Epidermal melanocyte (primary cell): Measurements from ENCODE around the gene STMN3.
A peak's percentile ranks its signal among the peaks of the same experiment; 100 is the strongest.

ENCODE experiments used
- DNase-seq: peaks from one replicate; pipeline ENCODE4 v3.0.0; 2011; ENCODE audit warnings: low spot score; ENCODE audit not compliant: insufficient read length

The STMN3 gene

DNA sequence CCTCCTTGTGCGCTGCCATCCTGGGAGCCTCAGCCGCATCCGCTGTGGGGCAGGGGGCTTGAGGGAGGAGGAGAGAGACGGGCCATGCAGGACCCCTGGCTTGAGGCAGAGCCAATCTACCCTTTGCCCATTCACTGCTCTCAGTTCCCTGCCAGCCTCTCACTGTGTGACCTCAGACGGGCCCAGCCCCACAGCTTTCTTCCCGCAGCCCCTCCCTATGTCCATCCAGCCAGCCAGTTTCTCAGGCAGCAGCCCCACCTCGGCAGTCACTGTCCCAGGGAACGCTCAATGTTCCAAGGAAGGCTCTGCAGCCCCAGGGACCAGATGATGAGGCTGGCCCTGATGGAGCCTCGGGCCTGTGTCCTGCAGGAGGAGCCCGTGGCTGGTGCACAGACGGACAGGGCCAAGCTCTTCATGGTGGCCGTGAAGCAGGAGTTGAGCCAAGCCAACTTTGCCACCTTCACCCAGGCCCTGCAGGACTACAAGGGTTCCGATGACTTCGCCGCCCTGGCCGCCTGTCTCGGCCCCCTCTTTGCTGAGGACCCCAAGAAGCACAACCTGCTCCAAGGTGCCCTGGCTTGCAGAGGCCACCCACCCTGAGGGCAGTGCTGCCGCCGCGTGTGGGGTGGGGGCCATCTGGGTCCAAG lies 39.3 kb upstream of the STMN3 start:
- no peak for DNase-seq

DNA sequence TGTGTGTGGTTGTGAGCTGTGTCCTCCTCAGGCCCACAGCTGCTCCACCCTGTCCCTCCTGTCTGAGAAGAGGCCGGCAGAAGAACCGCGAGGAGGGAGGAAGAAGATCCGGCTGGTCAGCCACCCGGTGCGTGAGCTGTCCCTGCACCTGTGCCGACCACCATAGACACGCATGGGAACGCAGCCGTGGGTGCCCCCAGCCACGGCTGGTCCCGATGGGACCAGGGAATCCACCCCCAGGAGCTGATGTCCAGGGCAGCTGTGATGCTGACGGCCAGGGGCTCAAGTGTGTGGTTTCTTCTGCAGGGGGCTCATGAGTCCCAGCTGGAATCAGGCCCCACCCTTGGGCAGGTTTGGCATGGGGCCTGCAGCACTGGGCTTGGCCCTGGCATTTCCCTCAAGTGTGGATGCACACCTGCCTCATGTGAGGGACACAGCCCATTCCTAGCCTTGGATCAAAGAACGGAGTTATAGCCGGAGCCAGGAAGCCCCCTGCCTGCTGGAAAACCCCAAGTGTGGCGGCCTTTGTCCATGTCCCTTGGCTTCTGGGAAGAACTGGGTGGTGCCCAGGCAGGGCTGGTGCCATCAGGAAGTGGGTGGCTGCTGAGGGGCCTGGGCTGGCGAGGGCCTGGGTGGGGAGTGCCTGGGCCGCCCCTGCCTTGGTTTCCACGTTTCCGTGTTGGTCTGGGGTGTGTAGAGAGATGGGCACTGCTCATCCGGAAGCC lies 38.6 kb upstream of the STMN3 start:
- DNase-seq, result no peak

DNA sequence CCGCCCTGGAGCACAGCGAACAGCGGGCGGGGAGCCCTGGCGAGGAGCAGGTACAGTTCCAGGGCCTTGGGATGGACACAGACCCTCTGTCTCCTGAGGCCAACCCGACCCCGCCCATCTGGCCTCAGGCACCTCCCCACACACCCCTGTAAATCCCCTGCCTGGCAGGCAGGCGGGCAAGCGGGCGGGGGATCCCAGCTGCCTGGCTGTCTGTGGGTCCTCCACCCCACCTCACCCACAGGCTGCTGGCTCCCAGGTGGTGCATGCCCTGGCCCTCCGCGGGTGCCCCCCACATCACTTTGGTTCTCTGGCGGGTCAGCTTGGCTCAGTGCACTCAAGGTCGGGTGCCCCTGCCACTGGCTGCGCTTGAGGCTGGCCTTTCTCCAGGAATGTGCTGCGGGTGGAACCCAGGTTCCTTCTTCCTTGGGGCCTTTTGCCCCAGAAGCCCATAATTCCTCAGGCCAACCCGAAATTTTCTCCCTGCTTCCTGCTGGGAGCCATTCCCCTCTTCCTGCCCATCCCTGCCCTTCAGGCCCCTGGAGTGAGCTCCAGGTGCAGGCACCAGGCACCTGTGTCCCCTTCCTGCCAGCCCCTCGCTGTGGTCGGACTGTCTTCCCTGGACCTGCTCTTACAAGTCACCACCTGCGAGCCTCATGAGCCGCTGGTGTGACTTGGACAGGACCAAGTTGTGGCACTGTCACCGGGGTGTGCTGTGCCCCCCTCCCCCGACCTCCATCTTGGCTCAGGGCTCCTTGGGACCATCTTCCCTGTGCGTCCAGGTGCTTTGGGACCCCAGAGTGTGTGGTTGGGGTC lies 37.9 kb upstream of the STMN3 start:
- DNase-seq, result no peak

DNA sequence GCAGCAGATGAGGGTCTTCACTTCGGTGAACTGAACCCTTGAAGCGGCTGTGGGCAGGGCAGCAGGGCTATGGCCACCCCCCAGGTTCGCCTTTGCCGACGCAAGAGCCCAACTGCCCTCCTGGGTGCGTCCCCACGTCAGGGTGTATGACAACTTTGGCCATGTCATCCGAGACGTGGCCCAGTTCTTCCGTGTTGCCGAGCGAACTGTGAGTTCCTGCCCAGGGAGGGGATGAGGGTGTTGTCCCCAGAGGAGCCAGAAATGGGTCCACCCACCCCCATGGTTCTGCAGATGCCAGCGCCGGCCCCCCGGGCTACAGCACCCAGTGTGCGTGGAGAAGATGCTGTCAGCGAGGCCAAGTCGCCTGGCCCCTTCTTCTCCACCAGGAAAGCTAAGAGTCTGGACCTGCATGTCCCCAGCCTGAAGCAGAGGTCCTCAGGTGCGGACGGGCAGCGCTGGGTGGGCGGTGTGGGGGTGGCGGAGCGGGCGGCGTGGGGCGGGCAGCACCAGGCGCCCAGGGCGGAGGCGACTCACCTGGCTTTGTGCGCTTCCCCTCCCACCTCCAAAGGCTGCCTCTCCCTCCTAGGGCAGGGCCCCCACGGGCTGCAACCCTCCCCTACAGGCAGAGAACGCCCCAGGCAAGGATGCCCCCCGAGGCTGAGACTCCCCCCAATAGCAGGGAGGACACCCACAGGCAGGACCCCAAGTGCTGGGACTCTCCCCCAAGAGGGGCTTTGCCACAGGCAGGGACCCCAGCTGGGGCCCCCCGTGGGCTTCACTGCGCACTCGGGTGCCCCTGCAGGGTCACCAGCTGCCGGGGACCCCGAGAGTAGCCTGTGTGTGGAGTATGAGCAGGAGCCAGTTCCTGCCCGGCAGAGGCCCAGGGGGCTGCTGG lies 37.0 kb upstream of the STMN3 start:
- DNase-seq, result no peak

DNA sequence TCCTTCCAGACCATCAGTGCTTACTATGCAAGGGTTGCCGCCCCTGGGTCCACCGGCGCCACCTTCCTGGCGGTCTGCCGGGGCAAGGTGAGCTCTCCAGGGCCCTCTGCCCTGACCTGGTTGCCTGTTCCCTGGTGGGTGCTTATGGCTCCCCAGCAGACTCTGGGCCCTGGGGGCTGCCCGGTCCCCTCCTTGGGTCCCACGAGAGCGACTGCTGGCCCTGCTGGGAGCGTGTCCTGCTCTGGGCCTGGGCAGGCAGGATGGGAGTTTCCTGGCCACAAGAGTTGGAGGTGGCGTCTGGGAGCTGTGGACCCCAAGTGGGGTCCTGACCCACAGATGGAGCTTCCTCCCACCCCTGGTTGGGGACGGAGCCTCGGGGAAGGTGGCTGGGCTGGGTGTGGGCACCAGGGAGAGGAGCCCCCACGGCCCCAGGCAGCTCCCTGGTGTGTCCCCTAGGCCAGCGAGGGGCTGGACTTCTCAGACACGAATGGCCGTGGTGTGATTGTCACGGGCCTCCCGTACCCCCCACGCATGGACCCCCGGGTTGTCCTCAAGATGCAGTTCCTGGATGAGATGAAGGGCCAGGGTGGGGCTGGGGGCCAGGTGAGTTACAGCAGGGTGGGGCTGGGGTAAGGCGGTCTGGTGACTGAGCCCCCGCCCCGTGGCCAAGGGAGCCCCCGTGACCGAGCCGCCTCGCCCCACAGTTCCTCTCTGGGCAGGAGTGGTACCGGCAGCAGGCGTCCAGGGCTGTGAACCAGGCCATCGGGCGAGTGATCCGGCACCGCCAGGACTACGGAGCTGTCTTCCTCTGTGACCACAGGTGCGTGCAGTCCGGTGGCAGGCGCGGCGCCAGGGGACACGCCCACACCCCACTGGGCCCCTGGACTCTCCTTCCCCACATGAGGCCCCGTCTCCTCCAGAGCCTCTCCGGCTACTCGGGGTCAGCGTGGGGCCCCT lies 36.1 kb upstream of the STMN3 start:
- no peak for DNase-seq

DNA sequence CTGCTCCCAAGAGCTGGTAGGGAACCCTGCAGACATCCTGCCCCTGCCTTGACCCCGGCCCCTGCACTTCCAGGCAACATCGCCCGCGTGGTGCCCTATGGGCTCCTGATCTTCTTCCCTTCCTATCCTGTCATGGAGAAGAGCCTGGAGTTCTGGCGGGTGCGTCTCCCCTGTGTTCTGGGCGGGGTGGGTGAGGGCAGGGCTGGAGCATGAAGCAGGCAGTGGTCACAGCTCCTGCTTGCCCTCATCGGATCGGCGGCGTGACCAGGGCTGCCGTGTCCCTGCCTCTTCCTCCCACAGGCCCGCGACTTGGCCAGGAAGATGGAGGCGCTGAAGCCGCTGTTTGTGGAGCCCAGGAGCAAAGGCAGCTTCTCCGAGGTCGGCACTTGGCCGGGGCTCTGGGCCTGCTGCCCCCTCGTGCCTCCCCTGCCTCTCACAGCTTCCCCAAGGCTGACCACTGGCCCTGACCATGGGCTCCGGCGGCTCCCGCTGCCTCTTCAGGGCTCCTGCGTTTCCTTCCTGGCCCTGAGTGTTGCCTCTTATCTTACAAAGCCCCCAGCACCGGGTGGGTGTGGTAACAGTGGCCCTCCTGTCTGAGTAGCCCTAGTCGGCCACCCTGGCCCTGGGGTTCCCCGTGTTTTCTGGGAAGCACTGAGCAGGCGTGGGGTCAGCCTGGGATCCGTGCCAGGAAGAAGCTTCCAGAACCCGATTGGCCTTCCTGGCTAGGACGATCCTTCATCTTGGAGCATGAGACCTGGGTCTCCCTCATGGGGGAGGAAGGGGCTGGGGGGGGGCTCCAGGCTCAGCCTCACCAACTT lies 35.2 kb upstream of the STMN3 start:
- no peak for DNase-seq

DNA sequence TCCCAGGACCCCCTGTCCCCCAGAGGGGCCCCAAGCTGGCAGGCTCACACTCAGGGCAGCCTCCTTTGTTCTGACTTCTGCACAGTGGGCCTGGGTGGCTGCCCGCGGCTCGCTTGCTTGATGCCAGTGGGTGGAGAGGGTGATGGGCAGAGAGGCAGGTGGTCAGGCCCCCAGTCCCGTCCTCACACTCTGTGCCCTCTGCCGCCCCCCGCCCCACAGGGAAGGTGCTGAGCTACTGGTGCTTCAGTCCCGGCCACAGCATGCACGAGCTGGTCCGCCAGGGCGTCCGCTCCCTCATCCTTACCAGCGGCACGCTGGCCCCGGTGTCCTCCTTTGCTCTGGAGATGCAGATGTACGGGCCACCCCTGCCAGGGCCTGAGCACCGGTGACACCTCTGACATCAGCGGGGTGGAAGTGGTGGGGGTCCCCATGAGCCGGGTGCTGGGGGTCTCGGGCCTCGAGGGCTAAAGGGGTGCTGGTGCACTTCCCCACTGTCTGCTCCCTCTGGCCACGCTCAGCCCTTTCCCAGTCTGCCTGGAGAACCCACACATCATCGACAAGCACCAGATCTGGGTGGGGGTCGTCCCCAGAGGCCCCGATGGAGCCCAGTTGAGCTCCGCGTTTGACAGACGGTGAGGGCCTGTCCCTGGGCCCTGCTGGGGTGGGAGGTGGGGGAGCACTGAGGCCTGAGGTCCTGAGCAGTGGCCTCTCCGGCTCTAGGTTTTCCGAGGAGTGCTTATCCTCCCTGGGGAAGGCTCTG lies 34.4 kb upstream of the STMN3 start:
- no peak for DNase-seq

DNA sequence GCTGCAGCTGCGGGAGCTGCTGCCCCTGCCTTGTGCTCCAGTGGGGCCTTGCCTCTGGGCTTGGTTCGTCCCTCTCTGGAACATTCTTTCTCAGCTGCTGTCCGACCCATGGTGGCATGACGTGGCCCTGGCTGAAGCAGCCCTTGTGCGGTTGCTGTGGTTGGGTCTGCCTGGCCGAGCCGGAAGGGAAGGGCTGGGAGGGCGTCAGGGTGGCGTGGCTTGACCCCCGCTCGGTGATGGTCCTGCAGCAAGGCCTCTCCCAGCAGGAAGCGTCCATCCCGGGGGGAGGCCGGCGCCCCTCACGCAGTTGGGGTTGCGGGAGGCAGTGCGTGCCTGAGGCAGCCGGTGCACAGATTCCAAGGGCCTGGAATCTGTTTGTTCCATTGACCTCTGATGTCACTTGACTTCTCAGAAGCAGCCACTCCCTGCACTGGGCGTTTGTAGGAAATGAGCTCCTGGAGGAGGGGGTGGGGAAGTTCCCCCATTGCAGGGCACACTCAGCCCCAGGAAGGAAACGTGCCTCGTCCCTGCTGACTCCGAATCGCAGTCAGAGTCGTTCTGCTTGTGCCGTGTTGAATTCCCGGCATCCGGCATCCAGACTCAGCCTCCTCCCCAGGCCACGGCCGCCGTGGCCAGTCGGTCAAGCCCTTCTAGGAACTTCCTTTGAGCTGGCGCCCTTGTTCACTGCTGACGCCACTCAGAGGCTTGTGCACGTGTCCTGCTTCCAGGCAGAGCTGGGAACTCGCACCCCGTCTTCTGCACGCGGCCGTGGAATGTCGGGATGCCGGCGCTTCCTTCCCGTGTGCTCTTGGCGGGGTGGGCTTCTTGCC lies 33.5 kb upstream of the STMN3 start:
- DNase-seq, result peak; percentile 63

DNA sequence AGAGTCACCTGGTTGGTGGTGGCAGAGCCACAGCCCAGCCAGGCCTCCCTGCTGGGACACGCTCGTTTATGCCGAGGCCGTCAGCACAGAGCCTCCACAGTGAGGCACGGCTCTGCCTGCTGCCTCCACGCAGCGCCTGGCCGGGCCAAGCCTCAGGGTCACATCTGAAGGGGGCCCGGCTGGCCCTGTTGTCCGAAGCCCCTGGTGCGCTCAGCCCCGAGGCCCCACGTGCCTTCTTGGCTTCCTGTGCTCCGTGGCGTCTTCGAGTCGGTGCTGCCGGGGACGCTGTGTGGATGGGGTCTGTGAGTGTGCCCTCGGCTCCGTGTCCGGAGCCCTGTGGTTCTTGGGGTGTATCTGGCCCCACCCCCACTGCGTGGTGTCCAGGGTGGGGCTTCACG lies 32.9 kb upstream of the STMN3 start:
- no peak for DNase-seq

DNA sequence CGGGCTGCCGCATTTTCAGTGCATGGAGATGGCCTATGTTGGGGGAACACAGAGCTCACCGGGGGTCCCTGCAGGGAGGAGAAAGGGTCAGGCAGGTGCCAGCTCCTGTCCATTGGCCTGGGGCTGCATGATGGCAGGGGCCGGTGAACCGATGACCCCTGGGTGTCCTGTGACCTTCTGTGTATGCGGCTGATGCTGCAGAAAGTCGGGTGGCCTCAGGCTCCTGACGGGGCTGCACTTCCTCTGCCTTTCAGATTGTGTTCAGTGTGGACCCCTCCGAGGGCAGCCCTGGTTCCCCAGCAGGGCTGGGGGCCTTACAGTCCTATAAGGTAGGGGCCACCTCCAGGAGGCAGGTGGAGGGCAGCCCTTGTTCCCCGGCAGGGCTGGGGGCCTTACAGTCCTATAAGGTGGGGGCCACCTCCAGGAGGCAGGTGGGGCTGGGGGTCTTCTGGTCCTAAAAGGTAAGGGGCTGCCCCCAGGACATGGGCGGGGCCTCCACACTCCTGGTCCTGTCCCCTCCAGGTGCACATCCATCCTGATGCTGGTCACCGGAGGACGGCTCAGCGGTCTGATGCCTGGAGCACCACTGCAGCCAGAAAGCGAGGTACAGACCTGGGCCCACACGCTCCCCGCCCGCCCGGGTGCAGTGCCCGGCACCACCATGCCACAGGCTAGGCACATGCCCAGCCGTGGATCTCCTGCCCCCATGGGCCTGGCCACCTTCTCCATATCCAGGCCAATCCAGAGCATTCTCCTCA lies 32.2 kb upstream of the STMN3 start:
- no peak for DNase-seq

DNA sequence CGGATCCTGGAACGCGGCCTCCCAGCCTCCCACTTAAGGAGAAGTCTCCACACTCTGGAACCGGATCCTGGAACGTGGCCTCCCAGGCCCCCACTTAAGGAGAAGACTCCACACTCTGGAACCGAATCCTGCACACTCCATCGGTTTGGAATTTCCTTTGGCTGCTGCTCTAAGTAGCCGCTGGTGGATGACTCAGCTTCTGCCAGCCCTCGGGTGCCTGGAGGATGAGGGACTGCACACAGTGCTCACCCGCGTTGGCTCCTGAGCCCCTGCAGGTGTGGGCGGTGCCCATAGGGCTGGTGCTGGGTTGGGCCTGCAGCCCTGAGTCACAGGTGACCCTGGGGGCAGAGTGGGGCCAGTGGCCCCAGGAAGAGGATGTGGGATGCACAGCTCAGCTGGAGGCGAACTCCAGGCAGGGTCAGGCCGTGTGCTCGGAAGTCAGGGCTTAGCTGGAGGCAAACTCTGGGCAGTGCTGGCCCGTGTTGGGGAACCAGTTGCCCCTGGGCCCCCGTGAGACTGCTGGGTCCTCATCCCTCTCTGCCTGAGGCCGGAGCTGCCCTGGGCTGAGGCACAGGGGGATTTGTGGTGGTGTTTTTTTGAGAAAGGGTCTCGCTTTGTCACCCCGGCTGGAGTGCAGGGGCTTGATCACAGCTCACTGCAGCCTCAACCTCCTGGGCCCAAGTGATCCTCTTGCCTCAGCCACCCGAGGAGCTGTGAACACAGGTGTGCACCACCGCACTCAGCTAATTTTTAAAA lies 29.3 kb upstream of the STMN3 start:
- DNase-seq, result peak; percentile 82

DNA sequence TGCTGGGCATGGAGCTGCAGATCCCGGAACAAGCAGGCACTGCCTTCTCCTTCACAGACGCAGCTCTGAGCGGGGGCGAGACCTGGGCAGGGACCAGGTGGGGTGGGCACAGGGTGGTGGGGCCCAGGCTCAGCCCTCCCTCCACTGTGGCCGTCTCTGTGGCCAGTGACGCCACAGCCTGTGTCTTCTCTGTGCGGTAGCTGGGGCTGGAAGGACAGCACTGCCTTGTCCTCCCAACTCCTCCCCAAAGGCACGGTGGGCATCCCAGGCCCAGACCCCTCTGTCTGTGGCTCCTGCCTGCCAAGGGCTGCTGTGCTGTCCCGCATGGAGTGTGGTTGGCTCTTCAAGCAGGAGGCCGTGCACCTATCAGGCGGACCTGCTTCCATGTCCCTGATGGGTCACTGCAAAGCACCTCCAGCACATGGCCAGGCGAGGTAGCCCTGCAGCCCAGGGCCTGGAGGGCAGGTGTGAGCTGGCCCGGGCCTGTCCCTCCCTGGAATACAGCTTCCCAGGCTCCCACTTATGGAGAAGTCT lies 28.5 kb upstream of the STMN3 start:
- DNase-seq, result no peak

DNA sequence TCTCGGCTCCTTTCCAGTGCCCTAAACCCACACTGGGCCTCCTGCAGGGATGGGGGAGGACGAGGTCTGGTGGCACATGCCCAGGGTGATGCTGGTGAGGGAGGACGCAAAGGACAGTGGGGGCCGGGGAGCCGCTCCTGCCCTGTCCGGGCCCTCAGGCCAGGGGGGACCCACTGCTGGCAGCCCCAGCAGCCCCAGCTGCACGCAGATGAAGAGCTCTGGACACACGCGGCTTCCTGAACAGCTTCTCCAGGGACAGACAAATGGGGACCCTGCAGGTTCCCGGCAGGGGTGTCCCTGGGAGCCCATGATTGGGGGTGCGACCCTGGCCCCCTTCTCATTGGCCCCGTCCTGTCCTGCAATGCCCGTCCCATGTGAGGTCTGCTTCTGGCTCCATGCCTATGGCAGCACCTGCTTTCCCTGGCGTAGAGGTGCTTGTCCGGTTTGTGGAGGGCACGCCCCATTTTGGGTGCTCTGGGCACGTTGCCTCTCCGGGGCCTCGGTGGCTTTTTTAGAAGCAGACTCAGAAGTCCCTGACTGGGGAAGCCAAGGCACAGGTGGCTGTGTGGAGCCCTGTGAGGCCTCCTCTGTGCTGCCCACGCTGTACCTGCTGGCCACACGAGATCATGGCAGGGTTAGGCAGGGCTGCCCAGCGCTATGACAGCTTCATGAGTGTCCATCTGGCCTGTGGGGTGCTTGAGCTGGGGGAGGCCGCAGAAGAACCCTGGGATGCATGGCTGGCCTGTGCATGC lies 27.8 kb upstream of the STMN3 start:
- DNase-seq, result no peak

DNA sequence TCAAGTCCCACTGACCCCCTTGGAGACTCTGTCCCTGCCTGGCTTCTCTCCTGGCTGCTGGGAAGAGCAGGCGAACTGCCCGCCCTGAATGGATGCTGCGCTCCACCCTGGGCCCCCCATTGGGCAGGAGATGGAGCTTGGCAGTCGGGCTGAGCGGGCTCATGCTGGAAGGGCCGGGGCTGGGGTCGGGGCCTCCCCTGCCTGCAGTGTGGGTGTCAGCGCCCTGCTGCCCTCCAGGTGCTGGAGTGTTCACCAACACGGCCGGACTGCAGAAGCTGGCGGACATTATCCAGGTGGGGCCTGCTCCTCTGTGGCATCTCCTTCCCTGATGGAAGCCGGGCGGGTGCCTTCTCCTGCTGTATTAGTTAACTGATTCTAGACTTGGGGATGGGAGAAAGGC lies 27.2 kb upstream of the STMN3 start:
- DNase-seq, result no peak

DNA sequence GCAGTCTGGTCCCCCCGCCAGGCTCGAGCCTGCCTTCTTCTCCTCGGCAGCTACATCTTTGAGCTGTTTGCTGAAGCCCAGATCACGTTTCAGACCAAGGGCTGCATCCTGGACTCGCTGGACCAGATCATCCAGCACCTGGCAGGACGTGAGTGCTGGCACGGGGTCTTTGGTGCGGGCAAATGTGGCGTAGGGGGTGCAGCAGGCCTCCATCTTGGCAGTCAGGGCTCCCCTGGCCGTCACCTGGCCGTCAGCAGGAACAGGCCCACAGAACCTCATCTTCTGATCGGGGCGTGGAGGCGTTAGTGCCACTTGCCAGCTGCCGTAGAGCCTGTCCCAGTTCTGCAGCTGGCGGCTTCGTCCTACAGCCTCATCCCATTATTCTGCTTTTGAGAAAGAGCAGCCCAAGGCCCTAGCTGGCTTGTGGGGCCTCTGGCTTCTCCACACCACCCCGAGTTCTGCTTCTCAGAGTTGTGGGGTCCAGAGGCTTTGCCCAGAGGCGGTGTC lies 26.6 kb upstream of the STMN3 start:
- DNase-seq, result no peak
